Stimulated activated CD4-positive, alpha-beta T cell treated with anti-CD3 and anti-CD28 coated beads, Interleukin-12 subunit alpha, Interleukin-12 subunit beta, amount 100 ng/mL, for 4 hours (primary cell): ENCODE measurements around the gene WDFY2.

ENCODE experiments used
- DNase-seq: peaks from one replicate; pipeline ENCODE4 v3.0.0-alpha.2; 2020

The WDFY2 gene

DNA sequence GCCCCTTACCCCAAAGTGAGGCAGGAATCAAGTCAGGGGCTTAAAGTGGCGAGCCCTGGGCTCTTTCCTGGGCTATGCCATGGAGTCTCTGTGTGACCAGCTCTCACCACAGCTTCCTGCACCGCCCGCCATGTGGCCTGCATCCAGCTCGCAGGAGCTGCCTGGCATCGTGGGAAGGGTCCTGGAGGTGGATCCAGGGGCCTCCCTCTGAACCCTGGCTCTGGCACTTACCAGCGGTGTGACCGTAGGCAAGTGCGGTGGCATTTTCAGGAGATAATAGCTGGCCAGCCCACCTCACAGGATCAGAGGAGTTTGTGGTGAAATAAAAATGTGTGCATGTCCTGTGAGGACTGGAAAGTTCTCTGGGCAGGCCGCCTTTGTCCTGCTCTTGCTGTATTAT, 193.7 kb downstream of the WDFY2 start:
- DNase-seq, result no peak

DNA sequence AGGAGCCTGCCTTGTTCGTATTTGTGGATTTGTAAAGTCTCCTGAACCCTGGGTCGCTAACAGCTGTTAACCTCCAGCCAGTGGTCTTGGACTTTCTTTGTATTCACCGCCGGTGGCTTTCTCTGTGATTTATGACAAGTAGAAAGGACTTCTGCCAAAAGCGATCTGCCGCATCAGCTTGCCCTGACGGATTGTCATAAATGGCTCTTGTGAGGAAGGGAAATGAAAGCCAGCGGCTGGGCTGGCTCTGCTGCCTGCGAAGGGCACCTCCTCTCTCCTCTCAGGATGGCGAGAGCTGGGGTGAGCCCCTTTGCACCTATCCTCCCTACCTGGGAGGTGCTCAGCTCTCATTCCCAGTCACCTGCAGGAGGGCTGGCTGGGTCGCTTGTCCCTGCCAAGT, 194.1 kb downstream of the WDFY2 start:
- DNase-seq, result no peak

DNA sequence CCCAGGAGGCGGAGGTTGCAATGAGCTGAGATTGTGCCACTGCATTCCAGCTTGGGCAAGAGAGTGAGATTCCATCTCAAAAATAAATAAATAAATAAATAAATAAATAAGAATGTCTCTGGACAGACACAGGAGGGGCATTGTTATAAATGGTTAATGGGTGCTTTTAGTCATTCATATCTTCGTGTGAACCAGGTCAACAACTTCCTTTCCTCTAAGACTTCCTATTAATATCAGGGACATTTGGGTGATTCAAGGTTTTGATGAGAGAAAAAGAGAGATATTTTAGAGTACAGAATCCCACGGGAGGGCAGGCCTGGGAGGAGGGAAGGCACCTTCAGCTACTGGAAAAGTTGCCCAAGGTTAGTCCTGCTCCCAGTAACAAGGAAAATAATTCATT, 195.8 kb downstream of the WDFY2 start:
- no peak for DNase-seq

DNA sequence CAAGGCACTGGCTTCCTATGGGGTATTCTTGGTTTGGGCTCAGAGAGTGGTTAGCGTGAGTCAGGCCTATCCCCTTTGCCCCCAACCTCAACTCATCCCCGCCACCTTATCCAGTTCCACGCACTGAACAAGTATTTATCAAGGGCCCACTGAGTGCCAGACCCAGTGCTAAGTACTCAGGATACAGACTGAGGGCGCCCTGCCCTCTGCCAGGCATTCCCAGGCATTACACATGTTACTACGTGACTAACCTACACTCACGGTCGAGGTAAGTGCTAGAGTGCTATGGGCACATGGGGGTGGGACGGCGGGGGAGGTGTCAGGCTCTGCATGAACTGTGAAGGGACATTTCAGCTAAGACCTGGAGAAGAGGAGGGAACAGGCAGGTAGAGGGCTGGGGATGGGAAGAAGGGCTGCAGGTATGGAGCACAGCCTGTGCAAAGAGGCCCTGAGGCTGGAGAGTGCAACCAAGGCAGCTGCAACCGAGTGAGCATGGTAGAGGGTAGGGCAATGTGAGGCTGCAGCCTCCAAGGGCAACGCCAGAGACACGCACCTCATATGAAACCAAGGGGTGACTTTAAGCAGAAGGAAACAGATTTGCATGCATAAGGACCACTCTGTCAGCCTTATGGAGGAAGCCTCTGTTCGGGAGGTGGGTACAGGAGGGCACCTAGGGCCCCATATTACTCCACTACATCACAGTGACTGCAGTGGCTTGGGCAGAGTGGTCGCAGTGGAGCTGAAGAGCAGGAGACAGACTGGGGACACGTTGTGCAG, 197.2 kb downstream of the WDFY2 start:
- DNase-seq, result no peak

DNA sequence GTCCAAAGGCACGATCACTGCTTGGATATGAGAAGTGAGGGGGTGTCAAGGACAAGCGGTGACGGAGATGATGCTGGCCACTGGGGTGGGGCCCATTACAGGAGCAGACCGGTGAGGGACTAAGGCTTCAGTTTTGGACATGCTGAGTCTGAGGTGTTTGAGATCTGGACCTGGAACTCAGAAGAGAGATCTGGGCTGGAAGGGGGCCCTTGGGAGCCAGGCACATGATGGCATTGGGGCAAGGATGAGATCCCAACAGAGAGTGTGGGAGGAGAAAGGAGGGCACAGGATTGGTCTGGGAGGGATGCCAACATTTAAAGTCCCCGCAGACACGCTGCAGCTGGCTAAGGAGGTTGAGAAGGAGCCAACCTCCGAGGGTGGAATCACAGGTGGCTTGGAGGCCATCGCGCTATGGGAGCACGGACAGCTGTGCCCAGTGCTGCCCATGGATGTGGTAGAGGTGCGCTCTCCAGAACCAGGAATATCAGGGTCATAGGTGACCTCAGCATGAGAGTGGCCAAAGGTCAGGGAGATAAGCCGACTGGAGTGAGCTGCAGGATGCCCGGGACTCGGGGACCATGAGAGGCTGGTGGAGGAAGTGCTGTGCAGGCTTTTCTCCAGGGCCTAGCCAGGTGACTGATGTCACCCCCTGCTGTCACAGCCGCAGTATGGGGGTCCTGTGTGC, 197.9 kb downstream of the WDFY2 start:
- DNase-seq, result no peak

DNA sequence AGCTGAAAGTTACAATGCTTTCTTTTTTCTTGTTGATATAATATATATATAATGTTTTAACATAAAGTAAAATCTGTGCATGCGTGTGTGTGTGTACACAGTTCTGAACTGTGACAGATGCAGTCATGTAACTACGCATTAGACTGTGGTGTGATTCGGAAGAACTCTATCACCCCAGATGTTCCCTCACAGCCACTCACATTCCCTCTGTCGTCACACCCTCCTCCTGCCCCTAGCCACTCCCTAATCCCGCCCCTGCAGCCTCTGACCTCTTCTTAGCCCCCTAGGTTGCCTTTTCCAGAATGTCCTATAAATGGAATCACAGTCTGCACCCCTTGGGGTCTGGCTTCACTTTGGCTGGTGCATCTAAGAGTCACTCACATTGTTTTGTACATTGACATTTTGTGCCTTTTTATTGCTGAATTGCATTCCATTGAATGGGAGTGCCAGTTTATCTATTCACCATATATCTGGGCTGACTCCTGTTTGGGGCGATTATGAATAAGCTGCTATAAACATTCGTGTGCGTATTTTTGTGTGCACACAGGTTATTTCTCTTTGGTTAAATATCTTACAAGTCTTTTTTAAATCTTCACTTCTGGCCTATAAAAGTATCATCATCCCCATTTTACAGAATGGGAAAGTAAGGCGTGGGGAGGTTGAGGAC, 199.3 kb downstream of the WDFY2 start:
- no peak for DNase-seq

DNA sequence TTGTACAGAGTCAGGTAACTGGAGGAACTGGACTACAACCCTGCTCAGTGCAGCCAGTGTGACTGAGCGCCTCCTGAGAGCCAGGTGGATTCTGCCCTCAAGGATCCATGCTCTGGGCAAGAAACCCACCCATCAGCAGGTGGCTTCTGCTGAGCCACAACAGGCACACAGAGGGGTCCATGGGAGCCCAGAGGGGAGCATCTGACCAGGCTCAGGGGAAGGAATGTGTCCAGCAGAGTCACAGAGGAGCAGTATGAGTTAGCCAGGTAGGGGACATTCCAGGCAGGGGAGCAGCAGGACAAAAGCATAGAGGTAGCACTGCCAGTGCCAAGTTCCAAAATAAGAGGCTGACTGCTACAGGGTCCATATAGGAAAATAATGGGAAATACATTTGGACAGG, 199.8 kb downstream of the WDFY2 start:
- no peak for DNase-seq

DNA sequence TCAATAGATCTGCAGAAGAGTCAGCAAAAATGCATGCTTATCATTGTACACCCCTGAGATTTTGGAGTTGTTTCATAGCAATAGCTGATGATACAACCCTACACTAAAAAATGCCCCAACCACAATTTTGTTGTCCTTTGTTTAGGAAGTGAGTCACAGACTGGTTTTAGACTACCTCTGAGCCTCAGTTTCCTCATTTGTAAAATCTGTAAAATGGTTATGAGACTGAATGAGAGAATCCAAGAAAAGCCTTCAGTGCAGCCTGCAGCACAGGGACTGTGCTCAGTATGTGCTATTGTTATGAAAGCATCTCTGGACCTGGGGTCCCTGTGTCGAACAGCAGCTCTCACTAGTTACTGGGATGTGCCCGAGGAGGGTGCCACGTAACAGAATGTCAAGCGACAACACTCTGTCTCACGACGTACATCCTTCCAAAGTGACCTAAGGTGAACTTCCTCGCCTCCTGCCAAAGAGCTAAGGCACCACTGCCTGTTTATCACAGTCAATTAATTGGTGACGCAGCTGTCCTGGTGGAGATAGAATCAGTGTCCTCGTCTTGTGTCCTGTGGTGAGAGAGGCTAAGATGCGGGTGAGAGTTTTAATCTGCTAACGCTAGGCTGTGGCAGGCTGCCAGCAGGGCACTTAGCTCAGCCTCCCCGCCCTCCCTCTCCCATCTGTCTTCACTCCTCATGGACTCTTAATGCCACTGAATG, 201.6 kb downstream of the WDFY2 start:
- DNase-seq, result no peak

DNA sequence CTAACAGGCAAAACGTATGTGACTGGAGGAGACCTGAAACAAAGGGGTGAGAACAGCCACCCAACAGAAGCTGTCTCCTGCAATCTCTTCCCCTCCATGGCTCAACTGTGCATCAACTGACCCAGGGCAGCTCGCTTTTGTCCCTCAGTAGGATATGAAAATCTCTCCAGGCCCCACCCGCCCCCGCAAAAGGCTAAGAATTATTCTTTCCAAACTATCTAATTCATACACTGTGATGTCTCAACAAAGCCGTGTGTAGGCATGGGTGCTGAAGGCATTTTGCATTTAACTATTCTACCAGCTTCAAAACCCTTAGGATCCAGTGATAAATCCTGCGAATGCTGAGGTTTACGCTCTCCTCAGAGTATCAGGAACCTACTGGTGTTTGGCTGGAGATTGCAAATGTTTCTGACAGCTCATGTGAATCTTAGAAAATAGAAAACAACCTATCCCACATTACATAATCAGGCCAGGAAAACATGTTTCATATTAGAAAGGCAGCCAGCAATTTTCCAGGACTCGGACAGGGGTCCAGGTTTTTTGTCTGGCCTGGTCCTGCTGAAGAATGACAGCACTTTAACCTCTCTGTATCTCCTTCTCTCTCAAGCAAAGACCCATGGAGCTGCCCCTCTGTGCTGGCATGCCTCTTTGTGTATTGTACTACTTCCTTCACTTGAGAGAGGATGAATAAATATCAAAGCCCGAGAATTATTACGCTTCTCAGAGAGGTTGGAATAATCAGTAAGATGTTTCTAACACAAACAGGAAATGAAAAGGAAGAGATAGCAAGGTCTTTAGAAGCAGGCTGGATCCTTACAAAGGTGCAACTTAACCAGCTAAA, 202.4 kb downstream of the WDFY2 start:
- no peak for DNase-seq

DNA sequence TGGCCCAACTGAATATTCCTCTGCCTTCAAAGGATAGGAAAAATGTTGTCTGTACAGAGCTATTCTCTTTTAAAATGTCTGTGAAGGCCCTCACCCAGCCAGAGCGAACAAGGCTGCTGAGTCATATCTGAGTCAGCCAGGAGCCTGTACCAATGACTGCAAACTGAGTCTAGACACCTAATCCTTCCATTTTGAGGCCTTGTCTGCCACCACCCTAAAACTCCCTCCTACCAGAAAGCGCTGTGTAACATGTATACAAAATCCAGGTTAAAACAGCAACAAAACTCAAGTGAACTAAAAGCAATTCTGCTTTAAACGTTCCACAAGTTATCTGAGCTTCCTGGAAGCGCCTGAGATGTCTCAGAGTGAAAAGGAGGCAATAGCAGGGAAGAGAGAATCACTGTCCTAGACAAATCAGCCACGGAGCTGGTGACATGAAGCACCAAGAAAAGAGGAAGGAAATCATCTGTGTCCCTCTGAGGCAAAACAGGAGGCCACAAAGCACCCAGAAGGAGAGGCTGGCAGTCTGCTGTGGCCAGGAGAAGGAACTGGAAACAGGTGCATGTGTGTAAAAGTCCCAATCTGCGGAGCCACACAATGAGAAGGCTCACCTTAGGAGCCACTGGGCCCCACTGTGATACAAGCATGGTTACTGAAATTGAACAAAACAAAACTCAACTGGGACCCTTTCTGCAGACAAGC, 209.5 kb downstream of the WDFY2 start:
- peak; percentile 52 for DNase-seq

DNA sequence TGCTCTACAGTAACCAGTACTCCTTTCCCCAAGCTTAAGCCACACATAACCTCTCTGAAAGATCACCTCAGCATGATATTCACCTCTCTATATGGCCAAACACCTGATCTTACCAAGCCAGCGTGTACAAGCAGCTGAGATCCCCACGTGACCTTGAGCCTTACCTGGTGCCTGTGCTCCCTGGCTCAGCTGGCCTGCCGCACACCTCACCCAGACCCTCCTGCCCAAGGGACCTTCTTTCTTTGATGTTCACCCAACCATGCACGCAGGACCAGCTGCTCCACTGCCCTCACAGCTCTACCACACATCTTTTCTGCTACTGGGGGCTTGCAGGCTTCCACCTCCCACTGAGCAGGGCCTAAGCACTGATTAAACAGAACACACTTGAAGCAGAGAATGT, 210.7 kb downstream of the WDFY2 start:
- no peak for DNase-seq

DNA sequence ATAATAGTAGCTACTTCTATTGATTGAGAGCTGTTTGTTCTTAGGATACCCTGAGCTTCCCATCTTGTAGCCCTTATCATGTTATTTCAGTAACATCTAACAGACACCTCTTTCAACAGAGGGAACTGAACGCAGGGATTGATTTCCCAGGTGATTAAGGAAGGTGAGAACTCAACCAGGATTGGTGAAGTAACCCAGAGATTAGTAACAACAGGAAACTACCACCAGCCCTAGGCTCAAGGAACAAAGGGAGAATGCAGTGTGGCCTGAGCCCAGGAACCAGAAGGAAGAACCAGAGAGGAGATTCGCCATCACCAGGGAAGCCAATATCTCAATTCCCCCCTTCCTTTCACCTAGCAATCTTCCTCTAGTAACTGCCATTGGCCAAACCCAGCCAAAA, 211.2 kb downstream of the WDFY2 start:
- DNase-seq, result no peak

DNA sequence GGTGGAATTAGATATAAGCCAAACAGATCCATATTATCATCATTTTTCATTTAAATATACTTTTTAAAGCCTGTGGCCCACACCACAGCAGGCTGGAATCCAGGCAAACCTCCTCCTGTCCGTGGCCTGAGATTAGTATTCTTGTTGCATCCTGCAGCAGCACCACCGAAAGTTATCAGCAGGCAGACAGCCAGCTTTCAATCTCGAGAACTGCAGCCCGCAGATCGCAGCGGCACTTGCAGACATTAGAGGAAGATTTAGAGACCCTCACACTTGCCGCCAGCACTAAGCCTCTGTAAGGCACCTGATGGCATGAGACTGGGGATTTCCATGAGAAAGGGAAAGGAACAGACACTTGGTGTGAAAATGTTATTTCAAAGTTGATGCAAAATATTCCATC, 212.3 kb downstream of the WDFY2 start:
- DNase-seq, result no peak

DNA sequence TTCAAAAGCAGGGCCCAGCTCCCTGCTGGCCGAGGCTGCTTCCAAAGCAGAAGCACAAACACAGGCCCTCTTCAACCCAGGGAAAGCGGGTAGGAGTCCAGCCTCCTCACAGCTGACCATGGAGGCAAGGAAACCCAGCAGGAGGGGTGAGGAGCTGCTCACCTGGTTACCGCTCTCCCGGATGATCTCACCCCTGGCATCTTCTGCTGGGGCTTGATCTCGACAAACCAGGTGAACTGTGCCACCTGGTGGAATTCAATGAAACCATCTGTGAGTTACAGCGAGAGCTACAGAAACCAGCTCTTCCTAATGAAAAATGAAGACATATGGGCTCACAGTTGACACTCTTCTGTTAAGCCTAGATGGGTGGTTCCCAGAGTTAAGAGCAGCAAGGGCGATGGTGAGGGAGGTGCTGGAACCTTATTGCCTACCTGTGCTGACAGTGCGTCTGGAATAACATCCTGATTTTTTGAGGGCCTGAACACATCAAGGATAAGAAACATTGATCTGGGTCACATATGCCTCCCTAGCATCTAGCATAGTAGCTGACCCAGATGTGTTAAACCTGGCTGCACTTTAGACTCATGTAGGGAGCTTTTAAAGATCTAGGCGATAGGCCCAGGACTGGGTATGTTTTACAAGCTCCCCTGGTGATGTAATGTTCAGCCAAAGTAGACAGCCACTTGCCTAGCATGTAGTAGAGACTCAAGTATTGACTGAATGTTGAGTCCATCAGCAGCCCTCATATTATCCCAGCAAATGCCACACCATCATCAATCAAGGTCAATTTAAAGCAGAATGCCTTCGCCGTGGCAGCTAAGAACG, 213.6 kb downstream of the WDFY2 start:
- peak; percentile 47 for DNase-seq

DNA sequence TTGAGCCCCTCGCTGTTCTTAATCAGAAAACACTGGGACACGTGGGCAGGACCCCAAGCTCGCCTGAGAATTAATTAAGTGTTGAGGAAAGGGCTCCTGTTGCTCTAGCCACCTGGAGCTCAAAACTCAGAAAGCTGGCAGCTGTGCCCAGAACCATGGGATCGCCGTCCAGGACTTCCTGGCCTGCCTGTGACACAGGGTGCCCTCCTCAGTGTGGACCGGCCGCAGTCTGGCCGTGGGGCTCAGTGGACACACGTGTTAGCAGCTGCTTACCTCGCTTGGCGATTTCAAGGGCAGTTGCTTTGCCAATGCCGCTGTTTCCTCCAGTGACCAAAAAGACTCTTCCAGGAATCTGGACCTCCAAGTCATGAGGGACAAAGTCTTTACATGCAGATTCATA, 215.0 kb downstream of the WDFY2 start:
- no peak for DNase-seq

DNA sequence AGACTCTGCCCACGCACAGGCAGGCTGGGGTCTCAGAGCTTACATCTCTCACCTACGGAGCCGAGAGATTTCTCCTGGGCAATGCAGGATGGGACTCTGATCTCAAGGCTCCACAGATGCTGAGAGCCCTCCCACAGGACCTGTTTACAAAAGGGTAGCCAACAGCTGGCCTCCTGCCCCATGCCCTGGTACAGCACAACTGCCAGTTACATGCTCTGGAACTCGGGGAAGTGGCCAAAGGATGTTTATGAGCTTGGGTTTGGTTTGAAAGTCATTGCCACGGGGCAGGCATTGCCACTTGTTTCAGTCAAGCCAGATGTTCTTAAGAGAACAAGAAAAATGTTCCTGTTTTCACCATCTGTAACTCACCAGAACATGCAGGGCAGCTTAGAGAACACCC, 216.2 kb downstream of the WDFY2 start:
- DNase-seq, result no peak

DNA sequence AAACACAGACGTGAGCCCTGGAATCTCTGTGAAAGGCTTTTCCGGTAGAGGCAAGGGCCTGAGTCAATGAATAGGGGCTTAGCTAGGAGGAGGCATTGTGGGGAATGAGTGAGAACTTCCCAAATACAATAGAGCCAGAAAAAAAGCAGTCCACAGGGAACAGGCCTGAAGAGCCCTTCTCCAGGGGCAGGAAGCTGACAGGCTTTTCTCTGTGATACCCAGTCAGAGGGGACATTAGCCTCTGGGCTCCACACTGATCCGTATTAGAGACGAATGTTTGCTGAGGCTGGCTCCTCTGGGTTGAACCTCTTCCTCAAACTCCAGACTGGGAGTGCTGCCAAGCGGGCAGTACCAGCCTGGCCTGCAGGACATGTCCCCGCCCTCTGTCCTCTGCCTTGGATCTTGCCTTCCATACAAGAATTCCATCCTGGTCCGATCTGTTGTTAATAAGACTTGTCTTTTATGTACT, 217.4 kb downstream of the WDFY2 start:
- DNase-seq, result no peak

DNA sequence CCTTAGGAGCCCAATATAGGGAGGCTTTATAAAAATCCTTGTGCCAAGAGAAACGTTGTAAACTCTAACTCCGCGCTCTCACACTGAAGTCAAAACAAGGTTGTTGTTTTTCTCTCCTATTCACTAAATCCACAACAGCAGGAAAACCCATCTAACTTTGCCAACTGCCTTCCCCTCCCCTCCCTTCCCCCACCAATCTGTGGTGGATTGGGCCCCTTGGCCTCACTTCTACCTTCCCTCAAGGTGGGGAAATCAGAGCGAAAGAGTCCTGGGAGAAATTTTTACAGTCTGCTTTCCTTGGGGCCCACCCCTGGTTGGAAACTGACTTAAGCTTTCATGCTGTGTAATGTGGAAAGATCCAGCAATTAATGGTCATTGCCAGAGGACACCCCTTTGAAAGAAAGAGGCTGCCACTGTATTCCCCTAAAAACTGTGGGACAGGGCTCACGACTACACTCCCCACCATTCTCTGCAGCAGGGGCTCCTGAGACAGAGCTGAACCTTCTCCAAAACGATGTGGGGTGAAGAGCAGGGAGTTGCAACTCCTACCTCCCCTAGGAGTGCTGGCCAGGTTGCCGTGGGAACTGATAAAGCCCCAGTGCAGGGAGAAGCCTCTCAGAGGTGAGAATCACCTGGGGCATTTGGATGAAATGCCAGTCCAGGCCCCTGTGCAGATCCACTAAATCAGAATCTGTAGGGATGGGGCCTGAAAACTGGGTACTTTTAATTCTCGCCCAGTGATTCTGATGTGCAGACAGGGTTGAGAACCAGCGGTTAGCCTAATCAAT, 218.6 kb downstream of the WDFY2 start:
- DNase-seq, result no peak

DNA sequence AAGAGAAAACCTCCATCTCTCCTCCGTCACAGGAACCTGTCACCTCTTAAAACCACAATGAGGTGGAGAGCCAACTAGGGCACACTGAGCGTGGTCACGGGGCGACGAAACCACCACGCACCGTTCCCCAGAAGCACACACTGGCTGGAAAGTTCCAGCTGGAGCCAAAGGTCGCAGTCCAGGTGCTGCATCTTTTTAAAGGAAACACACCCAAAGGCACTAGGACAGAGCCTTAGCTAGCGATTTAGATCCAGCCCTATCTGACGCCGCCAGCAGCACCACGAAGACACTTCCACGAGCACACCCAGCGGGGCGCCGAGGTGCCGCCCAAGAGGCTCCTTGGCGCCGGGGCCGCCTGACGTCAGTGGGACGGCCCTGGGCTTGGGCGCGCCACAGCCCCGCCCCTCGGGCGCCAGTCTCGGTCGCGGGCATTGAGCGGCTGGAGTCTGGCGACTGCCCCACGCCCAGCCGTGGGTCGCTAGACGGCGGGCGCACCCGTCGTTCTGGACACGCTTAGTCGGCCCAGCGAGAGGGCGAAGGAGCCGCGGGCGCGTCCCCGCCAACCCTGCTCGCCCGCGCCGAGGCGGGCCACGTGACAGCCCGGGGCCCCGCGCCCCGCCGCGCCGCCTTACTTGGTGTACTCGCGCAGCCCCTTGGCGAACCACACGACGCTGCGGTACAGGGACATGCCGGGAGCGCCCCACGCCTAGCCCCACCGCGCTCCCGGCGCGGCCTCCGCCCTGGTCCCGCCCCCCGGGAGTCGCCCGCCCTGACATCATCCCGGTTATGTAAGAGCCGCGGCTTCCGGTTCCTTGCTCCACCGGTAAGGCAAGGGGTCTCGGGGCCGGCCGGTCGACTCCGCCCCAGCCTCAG, 219.4 kb downstream of the WDFY2 start, which contains the start of gene DHRS12:
Gene DHRS12, minus strand, starts transcription at position 742 of the 873 bp plus-strand sequence. CDS start 4,504 bp downstream, outside the sequence.
- peak; percentile 80 for DNase-seq
